Measurements from ENCODE around the gene DCTN1.

Gene DCTN1

DNA sequence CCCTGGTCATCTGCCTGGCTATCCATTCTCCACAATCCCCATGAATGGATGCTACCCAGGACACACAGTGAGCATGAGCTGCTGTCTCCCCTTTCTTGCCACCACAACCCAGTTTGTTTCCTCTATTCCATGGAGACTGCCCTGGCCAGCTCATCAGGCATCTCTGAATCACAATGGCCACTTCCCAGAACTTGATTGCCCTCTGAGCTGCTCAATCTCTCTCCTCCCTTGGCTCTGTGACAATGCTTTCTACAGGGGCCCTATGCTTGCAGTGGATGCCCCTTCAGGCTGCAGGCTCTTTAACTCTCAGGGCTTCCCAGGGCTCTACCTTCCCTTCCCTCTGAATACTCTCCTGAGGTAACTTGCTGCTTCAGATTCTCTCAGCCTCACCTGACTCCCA is 22.5 kb downstream of the DCTN1 start:
- TF ChIP-seq GLIS3 (CRISPR knock-in tag; IDR thresholded peaks at IDR 0.05) (no peak), RARB (CRISPR knock-in tag; IDR thresholded peaks at IDR 0.05) (no peak), PPARA (CRISPR knock-in tag; IDR thresholded peaks at IDR 0.05; ENCODE audit: borderline replicate concordance) (no peak)
- ATAC-seq: no peak

DNA sequence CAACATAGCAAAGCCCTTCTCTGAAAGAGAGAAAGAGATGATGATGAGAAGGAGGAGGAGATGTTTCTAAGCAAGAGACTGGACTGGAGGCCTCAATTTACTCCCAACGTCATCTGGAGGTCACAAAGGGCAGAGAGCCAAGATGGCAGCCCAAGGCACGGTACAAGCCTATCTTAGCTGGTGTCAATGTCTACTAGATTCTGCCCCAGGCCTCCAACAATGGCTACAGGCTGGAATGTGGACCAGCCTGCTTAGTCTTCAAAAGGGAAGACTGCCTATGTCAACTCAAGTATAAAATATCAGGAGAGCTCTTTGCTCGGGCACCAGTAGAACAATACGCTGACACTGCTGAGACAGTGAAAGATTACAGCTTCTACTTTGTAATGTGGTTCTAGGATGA is 30.2 kb downstream of the DCTN1 start:
- TF ChIP-seq ZNF70 (CRISPR knock-in tag; IDR thresholded peaks at IDR 0.05) (no peak), GLIS3 (CRISPR knock-in tag; IDR thresholded peaks at IDR 0.05) (no peak), ARNTL (CRISPR knock-in tag; IDR thresholded peaks at IDR 0.05; ENCODE audit: borderline replicate concordance, low read depth) (no peak)

DNA sequence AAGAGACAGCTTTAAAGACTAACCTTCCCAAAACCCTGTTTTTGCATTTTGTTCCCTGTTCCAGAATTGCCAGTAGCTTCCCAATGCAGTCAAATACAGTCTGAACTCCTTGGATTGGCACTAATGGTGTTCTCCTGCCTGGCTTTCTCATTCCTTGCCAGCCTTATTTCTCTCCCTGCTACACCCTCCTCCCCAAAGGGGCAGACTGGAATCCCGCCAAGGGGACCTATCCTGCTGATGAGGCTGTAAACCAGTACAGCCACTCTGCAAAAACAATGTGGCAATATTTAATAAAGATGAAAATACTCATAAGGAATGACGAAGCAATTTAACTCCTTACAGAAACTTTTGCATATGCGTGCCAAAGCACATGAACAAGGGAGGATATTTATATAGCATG is 32.4 kb downstream of the DCTN1 start:
- no peak for ATAC-seq

More for the DNA sequence above, 30.2 kb downstream of the DCTN1 start:
- no peak for ATAC-seq

DNA sequence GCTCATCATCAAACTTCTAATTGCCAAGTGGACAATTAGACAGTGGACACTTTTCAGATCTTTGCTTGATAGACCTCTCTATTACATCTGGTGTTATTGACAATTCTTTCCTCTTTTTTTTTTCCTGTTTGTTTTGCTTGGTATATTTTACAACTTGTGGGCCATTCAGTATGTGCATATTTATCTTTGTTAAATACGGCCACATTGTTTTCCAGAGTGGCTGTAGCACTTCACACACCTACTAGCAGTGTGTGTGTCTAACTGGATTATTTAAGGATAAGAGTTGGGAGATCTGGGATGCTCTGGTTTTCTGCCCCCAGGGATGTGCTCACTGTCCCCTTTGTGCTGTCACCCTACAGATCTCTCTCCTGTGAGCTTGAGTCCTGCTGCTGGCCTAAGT is 32.8 kb downstream of the DCTN1 start:
- TF ChIP-seq, protein P1, sequence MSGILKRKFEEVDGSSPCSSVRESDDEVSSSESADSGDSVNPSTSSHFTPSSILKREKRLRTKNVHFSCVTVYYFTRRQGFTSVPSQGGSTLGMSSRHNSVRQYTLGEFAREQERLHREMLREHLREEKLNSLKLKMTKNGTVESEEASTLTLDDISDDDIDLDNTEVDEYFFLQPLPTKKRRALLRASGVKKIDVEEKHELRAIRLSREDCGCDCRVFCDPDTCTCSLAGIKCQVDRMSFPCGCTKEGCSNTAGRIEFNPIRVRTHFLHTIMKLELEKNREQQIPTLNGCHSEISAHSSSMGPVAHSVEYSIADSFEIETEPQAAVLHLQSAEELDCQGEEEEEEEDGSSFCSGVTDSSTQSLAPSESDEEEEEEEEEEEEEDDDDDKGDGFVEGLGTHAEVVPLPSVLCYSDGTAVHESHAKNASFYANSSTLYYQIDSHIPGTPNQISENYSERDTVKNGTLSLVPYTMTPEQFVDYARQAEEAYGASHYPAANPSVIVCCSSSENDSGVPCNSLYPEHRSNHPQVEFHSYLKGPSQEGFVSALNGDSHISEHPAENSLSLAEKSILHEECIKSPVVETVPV (CRISPR knock-in tag; IDR thresholded peaks at IDR 0.05): no peak
- no peak for TF ChIP-seq TOX (CRISPR knock-in tag; IDR thresholded peaks at IDR 0.05; ENCODE audit: borderline replicate concordance)
- TF ChIP-seq ZNF565 (CRISPR knock-in tag; conservative IDR thresholded peaks at IDR 0.05; ENCODE audit: low read depth): no peak
- no peak for TF ChIP-seq ZNF8 (CRISPR knock-in tag; IDR thresholded peaks at IDR 0.05)
- no peak for TF ChIP-seq CSDC2 (CRISPR knock-in tag; IDR thresholded peaks at IDR 0.05)
- TF ChIP-seq ISL1 (CRISPR knock-in tag; IDR thresholded peaks at IDR 0.05): no peak
- no peak for TF ChIP-seq ESRRG (CRISPR knock-in tag; IDR thresholded peaks at IDR 0.05)
- TF ChIP-seq PATZ1 (CRISPR knock-in tag; IDR thresholded peaks at IDR 0.05; ENCODE audit: borderline replicate concordance): no peak
- no peak for TF ChIP-seq RARB (CRISPR knock-in tag; IDR thresholded peaks at IDR 0.05)
- TF ChIP-seq CREB5 (CRISPR knock-in tag; IDR thresholded peaks at IDR 0.05; ENCODE audit: low read depth): no peak
- TF ChIP-seq ARNTL (CRISPR knock-in tag; IDR thresholded peaks at IDR 0.05; ENCODE audit: borderline replicate concordance, low read depth): no peak
- TF ChIP-seq, protein P2, sequence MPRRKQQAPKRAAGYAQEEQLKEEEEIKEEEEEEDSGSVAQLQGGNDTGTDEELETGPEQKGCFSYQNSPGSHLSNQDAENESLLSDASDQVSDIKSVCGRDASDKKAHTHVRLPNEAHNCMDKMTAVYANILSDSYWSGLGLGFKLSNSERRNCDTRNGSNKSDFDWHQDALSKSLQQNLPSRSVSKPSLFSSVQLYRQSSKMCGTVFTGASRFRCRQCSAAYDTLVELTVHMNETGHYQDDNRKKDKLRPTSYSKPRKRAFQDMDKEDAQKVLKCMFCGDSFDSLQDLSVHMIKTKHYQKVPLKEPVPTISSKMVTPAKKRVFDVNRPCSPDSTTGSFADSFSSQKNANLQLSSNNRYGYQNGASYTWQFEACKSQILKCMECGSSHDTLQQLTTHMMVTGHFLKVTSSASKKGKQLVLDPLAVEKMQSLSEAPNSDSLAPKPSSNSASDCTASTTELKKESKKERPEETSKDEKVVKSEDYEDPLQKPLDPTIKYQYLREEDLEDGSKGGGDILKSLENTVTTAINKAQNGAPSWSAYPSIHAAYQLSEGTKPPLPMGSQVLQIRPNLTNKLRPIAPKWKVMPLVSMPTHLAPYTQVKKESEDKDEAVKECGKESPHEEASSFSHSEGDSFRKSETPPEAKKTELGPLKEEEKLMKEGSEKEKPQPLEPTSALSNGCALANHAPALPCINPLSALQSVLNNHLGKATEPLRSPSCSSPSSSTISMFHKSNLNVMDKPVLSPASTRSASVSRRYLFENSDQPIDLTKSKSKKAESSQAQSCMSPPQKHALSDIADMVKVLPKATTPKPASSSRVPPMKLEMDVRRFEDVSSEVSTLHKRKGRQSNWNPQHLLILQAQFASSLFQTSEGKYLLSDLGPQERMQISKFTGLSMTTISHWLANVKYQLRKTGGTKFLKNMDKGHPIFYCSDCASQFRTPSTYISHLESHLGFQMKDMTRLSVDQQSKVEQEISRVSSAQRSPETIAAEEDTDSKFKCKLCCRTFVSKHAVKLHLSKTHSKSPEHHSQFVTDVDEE (CRISPR knock-in tag; IDR thresholded peaks at IDR 0.05): no peak
- TF ChIP-seq ZFP30 (CRISPR knock-in tag; IDR thresholded peaks at IDR 0.05): no peak
- TF ChIP-seq, protein P3, sequence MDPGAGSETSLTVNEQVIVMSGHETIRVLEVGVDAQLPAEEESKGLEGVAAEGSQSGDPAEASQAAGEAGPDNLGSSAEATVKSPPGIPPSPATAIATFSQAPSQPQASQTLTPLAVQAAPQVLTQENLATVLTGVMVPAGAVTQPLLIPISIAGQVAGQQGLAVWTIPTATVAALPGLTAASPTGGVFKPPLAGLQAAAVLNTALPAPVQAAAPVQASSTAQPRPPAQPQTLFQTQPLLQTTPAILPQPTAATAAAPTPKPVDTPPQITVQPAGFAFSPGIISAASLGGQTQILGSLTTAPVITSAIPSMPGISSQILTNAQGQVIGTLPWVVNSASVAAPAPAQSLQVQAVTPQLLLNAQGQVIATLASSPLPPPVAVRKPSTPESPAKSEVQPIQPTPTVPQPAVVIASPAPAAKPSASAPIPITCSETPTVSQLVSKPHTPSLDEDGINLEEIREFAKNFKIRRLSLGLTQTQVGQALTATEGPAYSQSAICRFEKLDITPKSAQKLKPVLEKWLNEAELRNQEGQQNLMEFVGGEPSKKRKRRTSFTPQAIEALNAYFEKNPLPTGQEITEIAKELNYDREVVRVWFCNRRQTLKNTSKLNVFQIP (CRISPR knock-in tag; IDR thresholded peaks at IDR 0.05; ENCODE audit: borderline replicate concordance, low read depth): no peak
- no peak for TF ChIP-seq ZFP3 (CRISPR knock-in tag; IDR thresholded peaks at IDR 0.05)
- ATAC-seq: no peak

More for the DNA sequence above, 32.4 kb downstream of the DCTN1 start:
- TF ChIP-seq TOX (CRISPR knock-in tag; IDR thresholded peaks at IDR 0.05; ENCODE audit: borderline replicate concordance): no peak
- no peak for TF ChIP-seq PPARA (CRISPR knock-in tag; IDR thresholded peaks at IDR 0.05; ENCODE audit: borderline replicate concordance)
- TF ChIP-seq ARNTL (CRISPR knock-in tag; IDR thresholded peaks at IDR 0.05; ENCODE audit: borderline replicate concordance, low read depth): no peak
- TF ChIP-seq, protein P2 (CRISPR knock-in tag; IDR thresholded peaks at IDR 0.05): no peak

Data from SK-N-SH treated with all-trans-retinoic acid at 6 μM for 48 hours (cell line).